Activated CD4-positive, alpha-beta T cell treated with anti-CD3 and anti-CD28 coated beads, Interleukin-2, amount 50 U/mL, for 48 hours (primary cell): ENCODE data around the gene IGF1.

Experiments used
- DNase-seq, 2 experiments: peaks; one replicate each; pipeline ENCODE4 v3.0.0-alpha.2; 2020

Gene IGF1

DNA sequence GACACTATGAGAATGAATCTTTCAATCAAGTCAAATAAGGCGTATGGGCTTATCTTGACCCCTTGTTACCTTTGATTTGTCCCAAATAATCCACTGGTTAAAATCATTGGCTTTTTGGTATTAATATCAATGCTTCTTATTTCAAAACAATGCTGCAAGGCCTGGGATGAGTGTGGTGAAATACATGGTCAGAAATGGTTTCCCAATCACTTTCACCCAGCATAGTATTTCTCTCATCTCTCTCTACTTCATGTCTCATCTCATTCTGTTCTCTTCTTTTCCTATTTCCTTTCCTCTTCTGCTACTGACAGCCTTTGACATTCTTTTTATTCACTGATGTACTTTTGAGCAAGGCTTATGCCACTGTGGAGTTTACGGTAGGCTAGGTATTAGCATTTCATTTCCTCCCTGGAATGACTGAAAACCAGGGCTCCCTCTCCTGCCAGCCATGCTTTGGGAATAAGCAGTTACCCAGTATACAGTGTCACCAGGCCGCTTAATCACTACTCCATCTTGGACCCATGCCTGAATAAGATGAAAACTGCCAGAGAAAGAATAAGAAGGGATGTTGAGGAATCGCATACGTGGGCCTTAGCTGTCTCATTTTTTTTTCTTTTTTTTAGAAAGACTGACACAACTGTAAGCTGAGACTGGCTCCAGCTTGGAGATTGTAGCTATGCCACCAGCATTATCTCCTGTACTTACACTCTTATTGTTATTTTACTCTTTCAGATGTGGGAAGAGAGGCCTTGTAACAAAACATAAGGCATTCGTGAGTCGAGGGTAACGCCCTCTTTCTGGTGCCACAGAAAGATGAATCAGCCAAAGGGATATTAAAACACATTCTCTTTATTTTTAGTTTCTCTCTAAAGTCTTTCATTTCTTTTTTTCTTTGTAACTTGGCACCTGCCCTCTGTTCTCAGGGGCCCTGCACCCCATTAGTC is 53.5 kb downstream of the IGF1 start:
- no peak for DNase-seq

DNA sequence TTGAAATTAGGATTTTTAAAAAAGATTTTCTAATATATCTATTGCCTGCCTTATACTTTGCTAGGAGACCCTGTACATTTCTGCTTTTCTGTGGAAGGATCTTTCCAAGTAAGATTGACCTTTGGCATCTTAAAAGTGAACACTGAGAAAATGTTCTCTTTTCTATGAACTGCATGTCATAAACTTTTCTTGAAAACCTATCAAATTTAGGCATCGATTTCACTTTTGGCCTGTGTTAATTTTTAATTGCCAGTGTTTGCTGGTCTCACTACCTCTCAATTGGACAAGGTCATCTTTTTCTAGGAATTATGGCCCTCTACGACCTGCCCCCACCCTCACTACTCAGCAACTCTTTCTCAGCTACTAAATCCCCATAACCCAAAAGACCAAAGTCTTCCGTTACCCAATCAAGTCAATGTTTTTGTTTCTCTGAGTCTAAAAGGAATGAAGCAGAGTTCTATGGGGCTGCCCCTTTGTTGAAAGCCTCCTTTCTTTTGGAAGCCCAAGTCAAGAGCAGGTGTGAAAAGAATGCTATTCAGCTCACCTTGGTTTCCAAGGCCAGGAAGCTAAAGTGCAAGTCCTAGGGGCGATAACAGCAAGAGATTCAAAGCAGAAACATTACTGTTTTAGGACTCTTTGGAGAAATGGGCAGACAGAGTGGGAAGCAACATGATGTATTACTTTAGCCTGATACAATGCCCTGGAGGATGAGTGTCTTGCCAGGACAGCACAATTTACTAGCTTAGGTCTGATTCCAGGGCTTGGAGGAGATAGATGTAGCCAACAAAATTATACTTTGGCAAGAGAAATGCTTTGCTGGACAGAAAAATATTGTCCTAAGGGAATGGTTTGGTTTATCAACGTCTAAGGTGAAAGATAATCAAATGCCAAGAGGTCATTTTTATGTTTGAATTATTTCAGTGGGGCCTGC is 55.0 kb downstream of the IGF1 start:
- no peak for DNase-seq

GRCh38 chr12:102423462-102423861 is 56.9 kb downstream of the IGF1 start:
- DNase-seq = no peak

- DNase-seq = no peak
Measured at GRCh38 chr12:102421802-102422583, 58.4 kb downstream of the IGF1 start.

- no peak for DNase-seq
Measured at GRCh38 chr12:102419094-102419764, 61.1 kb downstream of the IGF1 start.

DNA sequence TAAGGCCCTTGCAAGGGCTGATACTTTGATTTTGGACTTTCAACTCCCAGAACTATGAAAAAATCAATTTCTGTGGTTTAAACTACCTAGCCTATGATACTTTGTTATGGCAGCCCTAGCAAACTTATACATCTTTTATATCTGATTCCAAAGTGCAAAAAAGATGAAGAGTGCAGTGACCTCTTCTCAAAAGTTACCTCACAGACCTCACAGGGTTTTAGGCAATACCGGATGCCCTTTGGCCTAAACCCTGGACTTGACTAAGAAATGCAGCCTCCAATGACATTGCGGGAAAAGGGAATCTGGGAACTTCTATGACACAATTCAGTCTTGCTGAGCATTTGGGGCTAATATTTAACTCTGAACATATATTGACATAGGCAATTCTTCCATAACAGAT is 63.3 kb downstream of the IGF1 start:
- DNase-seq = no peak

- no peak for DNase-seq
Measured at GRCh38 chr12:102415515-102415914, 64.8 kb downstream of the IGF1 start.

DNA sequence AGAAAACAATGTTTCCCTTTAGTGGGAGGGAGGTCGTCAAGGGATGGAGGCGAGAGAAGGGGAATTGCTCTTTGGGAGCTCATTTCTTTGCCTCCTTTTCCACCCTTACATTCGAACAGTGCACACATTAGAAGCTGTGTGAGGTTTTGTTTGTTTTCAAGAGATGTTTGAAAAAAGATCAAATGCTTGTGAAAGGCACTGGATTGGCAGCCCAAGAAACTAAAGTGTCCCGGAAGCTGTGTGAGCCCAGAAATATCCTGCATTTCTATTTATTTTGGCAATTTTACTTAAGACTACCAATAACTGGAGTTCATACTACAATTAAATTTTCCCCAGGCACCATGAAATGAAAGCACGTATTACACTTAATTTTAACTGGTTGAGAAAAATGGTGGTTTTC is 67.0 kb downstream of the IGF1 start:
- no peak for DNase-seq

- no peak for DNase-seq
Measured at GRCh38 chr12:102410511-102410910, 69.9 kb downstream of the IGF1 start.

DNA sequence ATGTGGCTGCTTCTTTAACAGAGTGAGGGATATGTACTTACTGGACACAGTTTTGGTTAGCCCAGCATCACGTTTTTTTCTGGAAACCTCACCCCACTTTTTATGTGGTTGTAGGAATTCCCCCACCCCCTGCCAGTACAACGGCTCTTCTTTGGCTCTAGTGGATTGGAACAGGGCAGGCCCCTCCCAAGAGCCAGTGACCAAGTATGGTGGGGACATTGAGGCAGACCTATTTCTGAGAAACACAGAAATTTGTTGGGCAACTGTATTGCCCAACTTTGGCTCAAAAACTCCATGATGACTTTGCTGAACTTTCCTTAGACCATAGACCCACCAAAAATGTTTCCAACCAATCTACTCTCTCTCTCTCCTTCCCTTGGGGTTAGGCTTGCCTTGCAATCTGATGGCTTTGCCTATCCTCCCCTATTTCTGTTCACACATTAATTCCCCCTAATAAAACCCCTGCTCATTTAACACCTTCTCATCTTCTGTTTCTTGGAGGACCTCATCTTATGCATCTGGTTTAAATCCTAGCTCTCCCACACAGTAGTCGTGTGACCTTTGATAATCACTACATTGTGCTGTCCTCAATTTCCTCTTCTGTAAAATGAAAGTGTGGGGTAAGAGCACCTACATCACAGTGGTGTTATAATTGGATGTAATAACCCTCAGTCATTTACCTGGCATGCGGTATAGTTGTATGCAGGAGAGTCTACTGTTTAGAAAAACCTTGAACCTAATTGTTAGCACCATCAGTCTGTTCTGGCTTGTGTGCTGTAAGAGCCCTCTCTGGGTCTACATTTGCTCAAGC is 71.7 kb downstream of the IGF1 start:
- no peak for DNase-seq

DNA sequence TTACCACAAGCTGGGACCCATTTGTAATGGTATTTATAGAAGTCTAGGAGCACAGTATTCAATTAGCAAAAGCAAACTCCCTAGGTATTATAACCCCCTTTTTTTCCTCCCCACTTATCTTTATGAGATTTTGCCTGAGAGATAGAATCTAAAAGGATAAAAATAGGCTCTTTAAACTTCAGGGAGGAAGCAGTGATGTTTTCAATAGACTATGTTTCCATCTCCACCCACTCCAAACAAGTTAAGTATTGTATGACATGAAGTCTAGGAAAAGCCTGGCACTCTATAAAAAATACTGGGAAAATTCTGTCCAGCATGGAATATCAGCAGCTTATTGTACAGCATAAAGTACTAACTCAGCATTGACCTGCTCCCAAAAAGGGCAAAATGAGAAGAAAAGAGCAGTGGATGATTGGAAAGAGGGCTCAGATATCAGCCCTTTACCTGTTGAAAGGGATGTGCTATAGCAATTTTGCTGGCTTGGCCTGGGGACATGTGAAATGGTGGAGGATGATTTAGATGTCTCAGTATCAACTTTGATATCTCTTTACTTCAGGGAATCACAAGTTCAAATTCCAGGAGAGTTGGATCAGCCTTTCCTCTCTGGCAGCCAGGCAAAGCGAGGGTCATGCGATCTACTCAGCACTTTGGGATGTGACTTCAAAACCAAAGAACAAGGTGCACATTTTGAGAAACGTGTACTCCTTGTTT is 72.4 kb downstream of the IGF1 start:
- DNase-seq = no peak

DNA sequence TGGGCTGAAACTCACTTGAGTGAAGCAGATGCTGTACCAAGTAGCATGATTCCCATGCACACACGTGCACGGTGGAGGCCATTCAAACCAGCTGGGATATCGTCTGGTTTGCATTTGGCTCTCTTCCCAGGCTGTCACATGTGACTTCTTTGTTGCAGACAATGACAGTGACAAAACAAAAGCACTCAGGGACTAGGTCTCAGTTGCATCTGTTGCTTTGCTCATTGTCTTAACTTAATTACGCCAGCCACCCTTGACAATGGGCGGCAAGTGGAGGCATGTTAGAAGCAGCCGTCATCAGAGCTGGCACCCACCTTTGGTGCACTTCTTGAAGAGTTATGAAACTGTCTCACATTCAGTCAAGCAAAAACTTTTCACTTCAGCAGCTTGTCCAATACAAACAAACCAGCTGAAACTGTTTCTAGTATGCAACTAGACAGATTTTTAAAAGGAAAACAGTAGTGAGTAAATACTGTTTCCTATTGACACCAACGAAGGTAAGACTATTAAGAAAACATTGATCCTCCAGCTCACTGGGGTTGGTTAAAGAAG is 74.3 kb downstream of the IGF1 start:
- DNase-seq = no peak

- DNase-seq = no peak
Measured at GRCh38 chr12:102401087-102401486, 79.3 kb downstream of the IGF1 start.

GRCh38 chr12:102399653-102400052 is 80.7 kb downstream of the IGF1 start:
- DNase-seq = no peak

GRCh38 chr12:102396276-102396675 is 84.1 kb downstream of the IGF1 start:
- no peak for DNase-seq

GRCh38 chr12:102394200-102394599 is 86.2 kb downstream of the IGF1 start:
- DNase-seq = no peak

GRCh38 chr12:102390068-102390467 is 90.3 kb downstream of the IGF1 start:
- DNase-seq = no peak

GRCh38 chr12:102388469-102388868 is 91.9 kb downstream of the IGF1 start:
- no peak for DNase-seq

- no peak for DNase-seq
Measured at GRCh38 chr12:102385343-102385742, 95.0 kb downstream of the IGF1 start.
